Colonic mucosa (tissue), 4 donors: ENCODE results near the gene CALHM1. TPM values are rescaled to one million over a fixed set of nuclear protein-coding genes. Genes with fewer than 3 reads are reported as not detected.

Source experiments
- DNase-seq: peaks from one replicate; pipeline ENCODE4 v3.0.0-alpha.2; 2020
- H3K27ac ChIP-seq: fragments of 200-600 bp; one replicate; pipeline ENCODE4 v1.8.0; 2021
- H3K27me3 ChIP-seq: fragments of 200-600 bp; one replicate; pipeline ENCODE4 v1.8.0; 2021
- H3K36me3 ChIP-seq: fragments of 200-600 bp; one replicate; pipeline ENCODE4 v1.8.0; 2021
- H3K4me1 ChIP-seq: fragments of 200-600 bp; one replicate; pipeline ENCODE4 v1.8.0; 2021; ENCODE audit warnings: mild to moderate bottlenecking
- H3K4me3 ChIP-seq: fragments of 200-600 bp; one replicate; pipeline ENCODE4 v1.8.0; 2021
- H3K9ac ChIP-seq, 2 donors: one replicate each; pipeline ENCODE4 v1.7.0; 2013; ENCODE audit warnings: control low read depth in 2 of 2, low read depth in 2 of 2, low read length in 2 of 2
- H3K9me3 ChIP-seq: fragments of 200-600 bp; one replicate; pipeline ENCODE4 v1.8.0; 2021
- intact Hi-C: fragments of 100-400 bp; cut with DNase I; formaldehyde crosslinking; loops from one replicate; pipeline ENCODE4 v1.14.1; 2022
- total RNA-seq, 2 donors: library from RNA; stranded (reverse); fragmentation: NEBNext Ultra II Directional in 1 of 2; extraction: Animal tissue kit (Norgen Biotek cat#: 25700) in 1 of 2; gene quantifications; one replicate each; pipeline ENCODE4 v1.2.1, GENCODE V29; 2021
- TF ChIP-seq, protein P1 (sequence below): fragments of 200-600 bp; IDR thresholded peaks from one replicate; pipeline ENCODE4 v1.8.0; 2022; ENCODE audit warnings: antibody characterized with exemption, mild to moderate bottlenecking
- donor health status: healthy.
- donor health status: DM: no; HTN: no; CAD: no.
- donor health status: DM: no; HTN: no; CAD: no.

CALHM1 gene
- total RNA-seq, 2 donors from 2014 or later: not detected

DNA sequence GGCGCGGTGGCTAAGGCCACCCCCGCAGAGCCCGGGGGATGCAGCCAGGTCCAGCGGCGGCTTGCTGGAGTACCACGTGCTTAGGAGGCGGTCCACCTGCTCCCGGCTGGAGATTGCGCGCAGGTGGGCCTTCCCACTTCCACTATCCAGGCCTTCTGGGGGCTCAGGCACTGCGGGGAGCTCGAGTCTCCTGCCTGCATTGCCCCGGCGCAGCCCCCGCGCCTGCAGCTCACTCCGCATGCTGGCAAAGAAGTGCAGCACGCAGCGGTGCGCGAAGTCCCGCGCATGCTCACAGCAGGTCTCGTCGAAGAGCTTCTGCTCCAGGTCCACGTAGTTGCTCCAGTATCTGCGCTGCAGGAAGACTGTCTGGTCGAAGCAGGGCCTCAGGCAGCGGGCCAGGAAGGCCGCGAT lies 14.6 kb upstream of the CALHM1 start:
- DNase-seq: no peak
- Histone ChIP-seq H3K4me1 (no peaks in the 10 kb centered on the region), H3K9ac (no peak overlapping the region), H3K36me3 (no peaks in the 10 kb centered on the region), H3K9me3 (no peaks in the 10 kb centered on the region), H3K27me3 (no peaks in the 10 kb centered on the region), H3K4me3 (no peak overlapping the region), H3K27ac (no peak overlapping the region)
- TF ChIP-seq, protein P1, sequence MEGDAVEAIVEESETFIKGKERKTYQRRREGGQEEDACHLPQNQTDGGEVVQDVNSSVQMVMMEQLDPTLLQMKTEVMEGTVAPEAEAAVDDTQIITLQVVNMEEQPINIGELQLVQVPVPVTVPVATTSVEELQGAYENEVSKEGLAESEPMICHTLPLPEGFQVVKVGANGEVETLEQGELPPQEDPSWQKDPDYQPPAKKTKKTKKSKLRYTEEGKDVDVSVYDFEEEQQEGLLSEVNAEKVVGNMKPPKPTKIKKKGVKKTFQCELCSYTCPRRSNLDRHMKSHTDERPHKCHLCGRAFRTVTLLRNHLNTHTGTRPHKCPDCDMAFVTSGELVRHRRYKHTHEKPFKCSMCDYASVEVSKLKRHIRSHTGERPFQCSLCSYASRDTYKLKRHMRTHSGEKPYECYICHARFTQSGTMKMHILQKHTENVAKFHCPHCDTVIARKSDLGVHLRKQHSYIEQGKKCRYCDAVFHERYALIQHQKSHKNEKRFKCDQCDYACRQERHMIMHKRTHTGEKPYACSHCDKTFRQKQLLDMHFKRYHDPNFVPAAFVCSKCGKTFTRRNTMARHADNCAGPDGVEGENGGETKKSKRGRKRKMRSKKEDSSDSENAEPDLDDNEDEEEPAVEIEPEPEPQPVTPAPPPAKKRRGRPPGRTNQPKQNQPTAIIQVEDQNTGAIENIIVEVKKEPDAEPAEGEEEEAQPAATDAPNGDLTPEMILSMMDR: no peak
- intact Hi-C loops: no loop called here

GRCh38 chr10:103472005-103472404 lies 13.3 kb upstream of the CALHM1 start:
- H3K4me1 ChIP-seq: no peaks in the 10 kb centered on the region
- H3K4me3 ChIP-seq: no peak overlapping the region
- H3K27ac ChIP-seq: peak overlapping the region; percentile 53
- no peak for DNase-seq
- H3K9me3 ChIP-seq: no peaks in the 10 kb centered on the region
- H3K27me3 ChIP-seq: no peaks in the 10 kb centered on the region
- TF ChIP-seq, protein P1: no peak
- H3K36me3 ChIP-seq: no peaks in the 10 kb centered on the region
- intact Hi-C loops: no loop called here
- peak overlapping the region in 1 of 2 donors; percentile 24 for H3K9ac ChIP-seq

DNA sequence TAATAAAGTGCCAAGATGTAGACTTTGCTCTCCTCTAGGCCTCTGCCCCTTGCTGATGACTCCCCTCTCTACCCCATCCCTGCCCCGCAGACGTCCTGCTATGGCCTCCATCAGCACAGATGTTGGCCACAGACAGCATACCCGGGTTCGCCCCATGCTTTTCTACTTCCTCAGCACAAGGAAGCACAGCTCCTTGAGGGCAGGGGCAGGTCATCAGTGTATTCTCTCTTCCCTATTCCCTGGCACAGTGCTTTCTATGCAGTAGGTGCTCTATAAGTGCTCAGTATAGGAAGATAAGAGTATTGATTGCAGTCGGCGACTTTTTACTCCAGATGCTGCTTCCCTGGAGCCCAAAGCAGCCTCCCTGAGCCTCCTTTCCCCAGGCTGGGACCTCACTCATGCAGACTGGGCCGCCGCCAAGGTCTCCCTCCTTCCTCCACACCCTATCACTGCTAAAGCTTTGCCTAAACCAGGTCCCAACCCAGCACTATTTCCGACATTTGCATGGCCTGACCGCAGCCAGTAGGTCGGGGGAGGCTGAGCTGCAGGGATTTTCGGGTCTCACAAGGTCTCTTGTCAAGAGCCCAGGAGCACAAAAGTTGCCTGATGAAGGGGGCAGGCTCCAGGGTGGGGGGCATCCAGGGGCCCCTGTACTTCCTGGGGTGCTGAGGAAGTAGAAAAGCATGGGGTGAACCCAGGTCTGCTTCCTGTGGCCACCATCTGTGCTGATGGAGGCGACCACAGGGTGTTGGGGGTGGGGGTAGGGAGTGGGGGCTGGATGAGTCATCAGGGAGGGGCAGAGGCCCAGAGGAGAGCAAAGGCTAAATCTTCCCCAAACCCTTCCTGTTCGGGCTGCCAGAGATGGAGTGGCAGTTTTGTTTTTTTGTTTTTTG lies 12.3 kb upstream of the CALHM1 start:
- intact Hi-C loops: no loop called here
- peak; percentile 41 for DNase-seq
- H3K9ac ChIP-seq: no peak overlapping the region
- no peak overlapping the region for H3K4me3 ChIP-seq
- no peaks in the 10 kb centered on the region for H3K4me1 ChIP-seq
- TF ChIP-seq, protein P1: no peak
- no peaks in the 10 kb centered on the region for H3K9me3 ChIP-seq
- peak overlapping the region; percentile 53 for H3K27ac ChIP-seq
- no peaks in the 10 kb centered on the region for H3K36me3 ChIP-seq
- H3K27me3 ChIP-seq: no peaks in the 10 kb centered on the region

GRCh38 chr10:103469201-103469600 lies 10.5 kb upstream of the CALHM1 start:
- Histone ChIP-seq H3K27ac (no peak overlapping the region), H3K27me3 (no peaks in the 10 kb centered on the region), H3K4me3 (no peak overlapping the region), H3K9ac (no peak overlapping the region), H3K9me3 (no peaks in the 10 kb centered on the region), H3K36me3 (no peaks in the 10 kb centered on the region), H3K4me1 (no peaks in the 10 kb centered on the region)
- DNase-seq: no peak
- TF ChIP-seq, protein P1: no peak
- intact Hi-C loops: no loop called here

GRCh38 chr10:103467406-103467805 lies 8.7 kb upstream of the CALHM1 start:
- H3K4me1 ChIP-seq: no peaks in the 10 kb centered on the region

More at GRCh38 chr10:103467406-103467805, 8.7 kb upstream of the CALHM1 start:
- Histone ChIP-seq H3K4me3 (no peak overlapping the region), H3K9me3 (no peaks in the 10 kb centered on the region), H3K27me3 (no peaks in the 10 kb centered on the region), H3K27ac (no peak overlapping the region), H3K36me3 (no peaks in the 10 kb centered on the region), H3K9ac (no peak overlapping the region)
- no peak for DNase-seq
- TF ChIP-seq, protein P1: no peak
- intact Hi-C loops: no loop called here
